ENCODE measurements around the gene AKAP13.
A peak's percentile ranks its signal among the peaks of the same experiment; 100 is the strongest.

AKAP13 gene

GRCh38 chr15:85464471-85464870 is 84.1 kb downstream of the AKAP13 start:
- no peak for DNase-seq (ENCODE audit: low read depth, low spot score)
- in situ Hi-C loops (cut with HindIII; ENCODE audit: low sequenced_read_pairs): no loop called here
- TF ChIP-seq, protein P1, sequence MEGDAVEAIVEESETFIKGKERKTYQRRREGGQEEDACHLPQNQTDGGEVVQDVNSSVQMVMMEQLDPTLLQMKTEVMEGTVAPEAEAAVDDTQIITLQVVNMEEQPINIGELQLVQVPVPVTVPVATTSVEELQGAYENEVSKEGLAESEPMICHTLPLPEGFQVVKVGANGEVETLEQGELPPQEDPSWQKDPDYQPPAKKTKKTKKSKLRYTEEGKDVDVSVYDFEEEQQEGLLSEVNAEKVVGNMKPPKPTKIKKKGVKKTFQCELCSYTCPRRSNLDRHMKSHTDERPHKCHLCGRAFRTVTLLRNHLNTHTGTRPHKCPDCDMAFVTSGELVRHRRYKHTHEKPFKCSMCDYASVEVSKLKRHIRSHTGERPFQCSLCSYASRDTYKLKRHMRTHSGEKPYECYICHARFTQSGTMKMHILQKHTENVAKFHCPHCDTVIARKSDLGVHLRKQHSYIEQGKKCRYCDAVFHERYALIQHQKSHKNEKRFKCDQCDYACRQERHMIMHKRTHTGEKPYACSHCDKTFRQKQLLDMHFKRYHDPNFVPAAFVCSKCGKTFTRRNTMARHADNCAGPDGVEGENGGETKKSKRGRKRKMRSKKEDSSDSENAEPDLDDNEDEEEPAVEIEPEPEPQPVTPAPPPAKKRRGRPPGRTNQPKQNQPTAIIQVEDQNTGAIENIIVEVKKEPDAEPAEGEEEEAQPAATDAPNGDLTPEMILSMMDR (IDR thresholded peaks at IDR 0.05; ENCODE audit: low read depth, low read length): no peak
- no peak overlapping the region for H3K4me3 ChIP-seq (ENCODE audit: low read depth, low read length)

- TF ChIP-seq, protein P1 (IDR thresholded peaks at IDR 0.05; ENCODE audit: low read depth, low read length): no peak
- H3K4me3 ChIP-seq (ENCODE audit: low read depth, low read length): no peak overlapping the region
- no peak for DNase-seq (ENCODE audit: low read depth, low spot score)
- in situ Hi-C loops (cut with HindIII; ENCODE audit: low sequenced_read_pairs): no loop called here
Observed at GRCh38 chr15:85470563-85471271, 90.3 kb downstream of the AKAP13 start.

DNA sequence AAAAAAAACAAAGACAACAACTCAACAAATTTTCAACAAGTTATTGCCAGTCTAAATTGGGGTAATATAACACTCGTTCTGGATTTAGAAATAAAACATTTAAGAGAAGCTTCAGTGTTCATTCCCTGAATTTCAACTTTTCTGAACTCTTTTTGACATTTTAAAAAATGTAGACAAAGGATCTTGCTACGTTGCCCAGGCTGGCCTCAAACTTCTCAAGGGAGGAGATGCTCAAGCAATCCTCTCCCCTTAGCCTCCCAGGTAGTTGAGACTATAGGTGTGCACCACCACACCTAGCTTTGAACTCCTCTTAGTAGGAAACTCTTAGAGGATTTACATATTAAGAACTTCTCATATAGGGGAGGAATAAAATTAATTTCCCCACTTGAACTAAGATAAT is 91.9 kb downstream of the AKAP13 start:
- in situ Hi-C loops (cut with HindIII; ENCODE audit: low sequenced_read_pairs): no loop called here
- H3K4me3 ChIP-seq (ENCODE audit: low read depth, low read length): no peak overlapping the region
- TF ChIP-seq, protein P1 (IDR thresholded peaks at IDR 0.05; ENCODE audit: low read depth, low read length): no peak
- DNase-seq (ENCODE audit: low read depth, low spot score): no peak

DNA sequence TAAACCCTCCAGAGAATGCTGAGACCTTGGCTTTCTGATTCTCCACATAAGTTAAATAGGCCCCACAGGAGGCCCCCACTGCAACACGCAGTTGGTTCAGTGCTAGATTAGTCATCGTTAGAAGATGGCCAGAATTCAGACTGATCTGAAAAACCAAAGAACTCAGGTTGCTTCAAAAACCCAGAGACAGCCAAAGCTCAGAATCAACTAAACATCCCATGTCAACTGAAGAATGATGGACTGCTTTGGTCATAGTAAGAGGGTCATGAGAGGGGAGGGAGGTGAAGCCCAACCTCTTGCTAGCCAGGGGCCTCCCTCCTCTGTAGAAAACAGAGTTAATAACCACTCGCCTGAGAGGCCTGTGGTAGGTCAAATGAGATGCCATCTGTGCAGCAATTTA is 93.1 kb downstream of the AKAP13 start:
- TF ChIP-seq, protein P1 (IDR thresholded peaks at IDR 0.05; ENCODE audit: low read depth, low read length): no peak
- in situ Hi-C loops (cut with HindIII; ENCODE audit: low sequenced_read_pairs): no loop called here
- H3K4me3 ChIP-seq (ENCODE audit: low read depth, low read length): no peak overlapping the region
- DNase-seq (ENCODE audit: low read depth, low spot score): peak; percentile 81

DNA sequence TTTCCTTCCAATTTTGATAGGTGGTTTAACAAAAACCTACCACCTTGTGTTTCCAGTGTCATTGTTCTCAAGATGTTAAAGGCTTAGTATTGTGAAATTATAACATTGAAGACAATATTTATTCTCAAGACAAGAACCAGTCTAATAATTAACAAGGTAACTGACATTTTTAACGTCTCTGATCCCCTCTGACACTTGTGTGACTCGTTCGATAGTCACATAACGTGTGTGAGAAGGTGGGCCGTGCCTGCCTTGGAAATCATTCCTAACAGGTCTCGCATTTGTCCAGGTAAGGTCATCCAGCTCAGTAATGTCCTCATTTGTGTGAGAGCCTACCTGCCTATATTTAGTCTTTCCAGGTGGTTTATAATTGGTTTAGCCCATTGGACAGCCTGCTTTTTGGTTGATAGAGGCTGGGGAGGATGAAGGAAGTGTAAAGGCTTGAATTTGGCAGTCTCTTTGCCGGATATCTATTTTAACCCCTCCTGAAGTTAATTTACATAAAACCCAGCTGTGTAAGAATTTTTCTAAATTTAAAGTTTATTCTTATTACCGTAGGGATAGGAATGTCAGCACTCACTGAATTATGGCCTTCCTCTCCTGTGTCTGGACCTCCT is 94.4 kb downstream of the AKAP13 start:
- H3K4me3 ChIP-seq (ENCODE audit: low read depth, low read length): no peak overlapping the region
- TF ChIP-seq, protein P1 (IDR thresholded peaks at IDR 0.05; ENCODE audit: low read depth, low read length): no peak
- in situ Hi-C loops (cut with HindIII; ENCODE audit: low sequenced_read_pairs): no loop called here
- DNase-seq (ENCODE audit: low read depth, low spot score): no peak

DNA sequence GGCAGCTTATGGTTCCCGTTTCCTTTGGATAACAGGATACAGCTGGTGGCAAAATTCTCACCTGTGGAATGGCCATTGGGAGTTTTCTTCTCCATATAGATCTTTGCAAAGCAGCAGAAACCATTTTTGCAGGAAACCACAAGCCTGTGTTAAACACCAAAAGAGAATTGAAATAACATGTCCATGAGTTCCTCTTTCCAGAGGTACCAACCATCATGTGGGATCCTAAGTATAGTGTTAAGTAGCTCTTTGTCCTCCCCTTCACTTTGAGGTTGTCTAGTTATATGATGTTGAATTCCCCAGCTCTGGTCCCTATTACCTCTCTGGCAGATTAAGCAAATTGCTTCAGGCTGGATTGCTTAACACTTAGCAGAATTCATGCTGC is 94.9 kb downstream of the AKAP13 start:
- TF ChIP-seq, protein P1 (IDR thresholded peaks at IDR 0.05; ENCODE audit: low read depth, low read length): no peak
- in situ Hi-C loops (cut with HindIII; ENCODE audit: low sequenced_read_pairs): no loop called here
- H3K4me3 ChIP-seq (ENCODE audit: low read depth, low read length): no peak overlapping the region
- DNase-seq (ENCODE audit: low read depth, low spot score): no peak
